Cardiac fibroblast (primary cell): ENCODE data around the gene CHN1.

Experiments used
- DNase-seq, 2 donors: peaks; one replicate each; pipeline versions ENCODE4 v3.0.0 to v3.0.0-alpha.2; 2010; ENCODE audit warnings: low read depth in 2 of 2
- H3K4me3 ChIP-seq, 2 donors: replicated peaks in 1 of 2; 1 replicate in 1 of 2; 2 replicates in 1 of 2; pipeline ENCODE4 v1.5.1; 2011; ENCODE audit warnings: low read depth in 2 of 2, low read length in 2 of 2, mild to moderate bottlenecking in 2 of 2, moderate library complexity in 1 of 2
- CTCF ChIP-seq: IDR thresholded peaks from one replicate; pipeline ENCODE4 v1.5.1; 2011; ENCODE audit warnings: low read depth, mild to moderate bottlenecking, low read length, inconsistent platforms

The CHN1 gene

GRCh38 chr2:174773215-174773614, 232.0 kb downstream of the CHN1 start:
- no peak for TF ChIP-seq CTCF
- no peak for DNase-seq
- no peak overlapping the region for H3K4me3 ChIP-seq

- no peak overlapping the region for H3K4me3 ChIP-seq
- DNase-seq = no peak
- TF ChIP-seq CTCF = no peak
These were observed 232.7 kb downstream of the CHN1 start for GRCh38 chr2:174772472-174772801.

GRCh38 chr2:174771631-174772471, 233.3 kb downstream of the CHN1 start:
- TF ChIP-seq CTCF = peak; percentile 91
- no peak overlapping the region for H3K4me3 ChIP-seq
- DNase-seq = peak; percentile 81 to 85

- DNase-seq = no peak
- no peak for TF ChIP-seq CTCF
- H3K4me3 ChIP-seq = no peak overlapping the region
These were observed 234.0 kb downstream of the CHN1 start for GRCh38 chr2:174771136-174771535.

GRCh38 chr2:174768557-174768956, 236.6 kb downstream of the CHN1 start:
- TF ChIP-seq CTCF = no peak
- DNase-seq = no peak
- no peak overlapping the region for H3K4me3 ChIP-seq

- H3K4me3 ChIP-seq = no peak overlapping the region
- DNase-seq = no peak
- TF ChIP-seq CTCF = no peak
These were observed 238.9 kb downstream of the CHN1 start for GRCh38 chr2:174766271-174766670.

- no peak for DNase-seq
- TF ChIP-seq CTCF = no peak
- no peak overlapping the region for H3K4me3 ChIP-seq
These were observed 239.6 kb downstream of the CHN1 start for GRCh38 chr2:174765576-174765975.
